Chondrocyte (in vitro differentiated cells): ENCODE results near the gene NFS1. TPM values are rescaled to one million over a fixed set of nuclear protein-coding genes. Genes with fewer than 3 reads are reported as not detected.

Experiments used
- DNase-seq: peaks from one replicate; pipeline ENCODE4 v3.0.0; 2021; ENCODE audit warnings: mixed read lengths, low spot score
- H3K27ac Mint-ChIP-seq: one replicate; pipeline ENCODE4 v1.8.0; 2021; ENCODE audit warnings: mild to moderate bottlenecking, moderate library complexity, mixed read lengths; ENCODE audit not compliant: unreplicated experiment
- H3K27me3 Mint-ChIP-seq: 2 replicates; pipeline ENCODE4 v1.8.0; 2021; ENCODE audit warnings: low read depth, mixed read lengths
- H3K36me3 Mint-ChIP-seq: 2 replicates; pipeline ENCODE4 v1.8.0; 2021; ENCODE audit warnings: low read depth, mixed read lengths
- H3K4me1 Mint-ChIP-seq: 2 replicates; pipeline ENCODE4 v1.8.0; 2021; ENCODE audit warnings: low read depth, mild to moderate bottlenecking, mixed read lengths
- H3K4me3 Mint-ChIP-seq: one replicate; pipeline ENCODE4 v1.8.0; 2021; ENCODE audit warnings: mild to moderate bottlenecking, moderate library complexity, mixed read lengths; ENCODE audit not compliant: unreplicated experiment
- H3K9me3 Mint-ChIP-seq: 2 replicates; pipeline ENCODE4 v1.8.0; 2021; ENCODE audit warnings: low read depth, mixed read lengths
- total RNA-seq: library from RNA; stranded (reverse); gene quantifications from 3 replicates; pipeline ENCODE4 v1.2.1, GENCODE V29; 2021
- TF ChIP-seq, protein P1 (sequence below): fragments of 200-600 bp; sonication (generic); IDR thresholded peaks from 2 replicates; pipeline ENCODE4 v1.5.0; 2021; ENCODE audit warnings: antibody characterized with exemption, mild to moderate bottlenecking, moderate library complexity

Gene NFS1
- total RNA-seq, 1 donor from 2014 or later: 26.8 TPM

DNA sequence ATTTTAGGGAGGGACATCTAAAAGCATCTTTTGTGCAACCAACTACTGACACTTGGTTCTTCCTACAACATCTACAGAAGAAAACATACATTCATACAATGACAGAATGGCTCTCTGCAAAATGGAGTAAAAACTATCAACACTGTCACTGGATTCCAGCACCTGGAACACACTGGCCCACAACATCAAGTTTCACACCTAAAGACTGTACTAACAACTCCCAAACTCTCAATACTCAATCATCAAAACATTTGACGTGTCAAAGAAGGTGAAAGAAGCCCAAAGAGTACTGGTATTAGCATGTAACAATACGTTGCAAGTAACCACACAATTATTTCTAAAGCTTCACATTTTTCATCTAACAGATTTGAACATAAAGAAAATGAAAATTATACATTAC, 36.6 kb downstream of the NFS1 start:
- H3K27ac Mint-ChIP-seq: peak overlapping the region; percentile 84
- TF ChIP-seq, protein P1, sequence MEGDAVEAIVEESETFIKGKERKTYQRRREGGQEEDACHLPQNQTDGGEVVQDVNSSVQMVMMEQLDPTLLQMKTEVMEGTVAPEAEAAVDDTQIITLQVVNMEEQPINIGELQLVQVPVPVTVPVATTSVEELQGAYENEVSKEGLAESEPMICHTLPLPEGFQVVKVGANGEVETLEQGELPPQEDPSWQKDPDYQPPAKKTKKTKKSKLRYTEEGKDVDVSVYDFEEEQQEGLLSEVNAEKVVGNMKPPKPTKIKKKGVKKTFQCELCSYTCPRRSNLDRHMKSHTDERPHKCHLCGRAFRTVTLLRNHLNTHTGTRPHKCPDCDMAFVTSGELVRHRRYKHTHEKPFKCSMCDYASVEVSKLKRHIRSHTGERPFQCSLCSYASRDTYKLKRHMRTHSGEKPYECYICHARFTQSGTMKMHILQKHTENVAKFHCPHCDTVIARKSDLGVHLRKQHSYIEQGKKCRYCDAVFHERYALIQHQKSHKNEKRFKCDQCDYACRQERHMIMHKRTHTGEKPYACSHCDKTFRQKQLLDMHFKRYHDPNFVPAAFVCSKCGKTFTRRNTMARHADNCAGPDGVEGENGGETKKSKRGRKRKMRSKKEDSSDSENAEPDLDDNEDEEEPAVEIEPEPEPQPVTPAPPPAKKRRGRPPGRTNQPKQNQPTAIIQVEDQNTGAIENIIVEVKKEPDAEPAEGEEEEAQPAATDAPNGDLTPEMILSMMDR: no peak
- no peaks in the 10 kb centered on the region for H3K27me3 Mint-ChIP-seq
- peak overlapping the region; percentile 92 for H3K4me3 Mint-ChIP-seq
- H3K9me3 Mint-ChIP-seq: no peaks in the 10 kb centered on the region
- no peaks in the 10 kb centered on the region for H3K36me3 Mint-ChIP-seq
- H3K4me1 Mint-ChIP-seq: peaks cover 56% of the 10 kb centered on the region
- DNase-seq: no peak

DNA sequence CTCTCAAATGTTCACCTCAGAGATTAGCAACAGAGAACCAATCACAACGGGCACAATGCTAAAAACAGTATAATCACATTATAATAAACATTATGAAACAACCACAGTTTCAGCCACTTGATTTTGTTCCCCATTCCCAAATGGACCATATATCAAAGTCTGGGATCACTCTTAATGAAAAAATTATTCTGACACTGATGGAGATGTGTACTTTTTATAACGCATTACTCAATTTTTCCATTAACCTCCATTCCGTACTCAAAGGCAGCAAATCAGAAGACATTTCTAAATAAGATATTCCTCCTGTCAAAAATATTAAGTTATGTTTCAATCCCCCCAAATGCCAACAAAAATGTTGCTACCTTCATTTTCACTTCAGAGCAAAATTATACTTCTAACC, 37.2 kb downstream of the NFS1 start:
- Mint-ChIP-seq H3K9me3 (no peaks in the 10 kb centered on the region), H3K4me1 (peaks cover 62% of the 10 kb centered on the region), H3K36me3 (no peaks in the 10 kb centered on the region), H3K4me3 (peak overlapping the region; percentile 92), H3K27ac (peak overlapping the region; percentile 84), H3K27me3 (no peaks in the 10 kb centered on the region)
- TF ChIP-seq, protein P1: no peak
- no peak for DNase-seq

DNA sequence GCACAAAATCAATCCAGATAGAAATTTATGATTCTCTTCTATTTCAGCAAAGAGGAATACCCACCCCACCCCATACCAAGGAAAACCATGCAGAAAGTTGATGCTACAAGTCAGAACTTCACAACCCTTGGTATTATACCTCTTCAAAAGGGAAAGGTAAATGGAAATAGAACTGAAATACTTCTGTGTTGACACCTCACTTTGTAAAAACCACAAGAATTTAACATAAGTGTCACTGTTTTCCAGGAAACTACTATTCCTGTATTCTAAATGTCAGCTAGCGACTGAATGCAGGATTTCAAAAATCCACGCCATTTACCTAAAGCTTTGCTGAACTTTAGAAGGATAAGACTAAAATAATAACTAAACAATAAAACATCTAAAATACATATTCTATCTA, 38.1 kb downstream of the NFS1 start:
- Mint-ChIP-seq H3K9me3 (no peaks in the 10 kb centered on the region), H3K36me3 (no peaks in the 10 kb centered on the region), H3K27me3 (no peaks in the 10 kb centered on the region), H3K4me1 (peaks cover 62% of the 10 kb centered on the region), H3K27ac (peak overlapping the region; percentile 84), H3K4me3 (no peak overlapping the region)
- TF ChIP-seq, protein P1: no peak
- DNase-seq: no peak

DNA sequence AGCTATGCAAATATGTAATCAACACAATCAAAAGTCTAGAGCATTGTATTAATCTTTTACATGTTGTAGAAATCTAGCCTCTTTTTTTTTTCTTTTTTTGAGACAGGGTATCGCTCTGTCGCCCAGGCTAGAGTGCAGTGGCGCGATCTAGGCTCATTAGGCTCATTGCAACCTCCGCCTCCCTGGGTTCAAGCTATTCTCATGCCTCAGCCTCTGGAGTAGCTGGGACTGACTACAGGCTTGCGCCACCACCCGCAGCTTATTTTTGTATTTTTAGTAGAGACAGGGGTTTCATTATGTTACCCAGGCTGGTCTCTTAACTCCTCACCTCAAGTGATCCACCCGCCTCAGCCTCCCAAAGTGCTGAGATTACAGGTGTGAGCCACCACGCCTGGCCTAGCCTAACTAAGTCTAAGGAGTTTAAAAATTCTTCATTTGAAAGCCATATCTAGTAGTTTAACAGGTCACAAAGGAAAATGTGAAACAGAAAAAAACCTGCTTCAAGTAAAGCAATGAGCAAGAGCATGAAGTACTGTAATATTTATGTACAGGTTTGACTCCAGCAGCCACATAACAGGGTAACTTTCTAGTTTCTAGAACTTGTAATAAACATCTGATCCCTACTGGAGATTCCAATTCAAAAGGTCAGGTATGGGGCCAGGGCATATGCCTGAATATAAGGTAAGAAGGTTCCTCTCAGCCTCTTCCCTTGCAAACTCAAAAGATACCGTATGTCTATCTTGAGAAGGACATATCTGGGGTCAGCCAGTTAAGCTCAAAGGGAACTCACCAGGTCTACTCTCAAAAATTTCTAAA, 38.8 kb downstream of the NFS1 start:
- Mint-ChIP-seq H3K4me1 (peaks cover 62% of the 10 kb centered on the region), H3K27ac (peak overlapping the region; percentile 69), H3K27me3 (no peaks in the 10 kb centered on the region), H3K4me3 (no peak overlapping the region), H3K36me3 (no peaks in the 10 kb centered on the region), H3K9me3 (no peaks in the 10 kb centered on the region)
- TF ChIP-seq, protein P1: no peak
- DNase-seq: no peak

DNA sequence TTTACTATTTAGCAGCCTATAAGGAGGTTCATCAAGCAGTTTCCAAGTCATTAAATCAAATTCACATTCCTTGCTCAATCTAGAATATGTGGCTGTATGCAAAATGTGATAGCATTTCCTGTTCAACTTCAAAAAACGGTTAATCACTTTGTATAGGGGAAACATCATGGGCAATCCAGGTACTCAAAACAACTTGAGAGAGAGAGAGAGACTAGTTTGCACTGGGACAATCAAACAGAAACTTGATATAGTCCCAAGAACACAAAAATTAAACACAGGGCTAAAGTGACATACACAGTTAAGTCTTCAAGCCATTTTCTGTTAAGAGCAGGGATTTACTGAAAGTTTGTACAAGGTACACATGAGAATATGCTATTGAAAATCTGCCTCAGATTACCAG, 41.9 kb downstream of the NFS1 start:
- TF ChIP-seq, protein P1: no peak
- Mint-ChIP-seq H3K4me3 (no peak overlapping the region), H3K36me3 (no peaks in the 10 kb centered on the region), H3K4me1 (peaks cover 41% of the 10 kb centered on the region), H3K27me3 (no peaks in the 10 kb centered on the region), H3K9me3 (no peaks in the 10 kb centered on the region), H3K27ac (peak overlapping the region; percentile 3)
- DNase-seq: no peak
